CD14-positive monocyte (primary cell): Measurements from ENCODE around the gene CD180. TPM values are rescaled to one million over a fixed set of nuclear protein-coding genes. Genes with fewer than 3 reads are reported as not detected.

Experiments
- DNase-seq, 3 donors: peaks; one replicate each; pipeline ENCODE4 v3.0.0-alpha.2; 2011 to 2022
- H2AFZ ChIP-seq: 2 replicates; pipeline ENCODE4 v1.6.0; 2012; ENCODE audit warnings: mild to moderate bottlenecking, low read depth, low read length, inconsistent platforms; ENCODE audit not compliant: insufficient read depth, poor library complexity, severe bottlenecking
- H3K27ac ChIP-seq, 2 donors: 1 replicate in 1 of 2; 2 replicates in 1 of 2; pipeline ENCODE4 v1.5.1; 2012 to 2013; ENCODE audit warnings: low read length in 2 of 2, control low read depth in 1 of 2, inconsistent platforms in 1 of 2, low read depth in 1 of 2, mild to moderate bottlenecking in 1 of 2
- H3K27me3 ChIP-seq, 2 donors: one replicate each; pipeline versions ENCODE4 v1.6.0 to v1.6.1; 2011 to 2013; ENCODE audit warnings: low read length in 2 of 2; ENCODE audit not compliant: control insufficient read depth in 2 of 2, insufficient read depth in 2 of 2
- H3K36me3 ChIP-seq, 2 donors: replicated peaks in 1 of 2; 1 replicate in 1 of 2; 2 replicates in 1 of 2; pipeline versions ENCODE4 v1.5.1 to v1.6.1; 2012 to 2013; ENCODE audit warnings: low read length in 2 of 2, control low read depth in 1 of 2, inconsistent platforms in 1 of 2, mild to moderate bottlenecking in 1 of 2; ENCODE audit not compliant: insufficient read depth in 2 of 2, control insufficient read depth in 1 of 2
- H3K4me1 ChIP-seq, 2 donors: 1 replicate in 1 of 2; 2 replicates in 1 of 2; pipeline versions ENCODE4 v1.5.1 to v1.6.1; 2012 to 2013; ENCODE audit warnings: low read length in 2 of 2, control low read depth in 1 of 2, inconsistent platforms in 1 of 2, mild to moderate bottlenecking in 1 of 2, moderate library complexity in 1 of 2; ENCODE audit not compliant: insufficient read depth in 2 of 2, control insufficient read depth in 1 of 2
- H3K4me2 ChIP-seq: replicated peaks from 2 replicates; pipeline ENCODE3; 2012; ENCODE audit warnings: low read length, moderate library complexity, mild to moderate bottlenecking; ENCODE audit not compliant: poor library complexity, severe bottlenecking; ENCODE audit errors: extremely low read depth
- H3K4me3 ChIP-seq, 3 experiments: fragments of 200-600 bp in 1 of 3; sonication (generic) in 1 of 3; replicated peaks in 1 of 3; 1 replicate in 2 of 3; 2 replicates in 1 of 3; pipeline ENCODE4 v1.5.1; 2011 to 2013; ENCODE audit warnings: low read length in 3 of 3, mild to moderate bottlenecking in 3 of 3, control low read depth in 2 of 3, low read depth in 2 of 3, inconsistent platforms in 1 of 3, moderate library complexity in 1 of 3
- H3K79me2 ChIP-seq: 2 replicates; pipeline ENCODE4 v1.6.0; 2012; ENCODE audit warnings: mild to moderate bottlenecking, control low read depth, inconsistent platforms, low read length, moderate library complexity; ENCODE audit not compliant: insufficient read depth
- H3K9ac ChIP-seq: 2 replicates; pipeline ENCODE4 v1.6.0; 2017; ENCODE audit warnings: low read length, mild to moderate bottlenecking; ENCODE audit not compliant: insufficient read depth, poor library complexity, severe bottlenecking
- H3K9me3 ChIP-seq, 2 donors: replicated peaks in 1 of 2; 1 replicate in 1 of 2; 2 replicates in 1 of 2; pipeline versions ENCODE4 v1.5.1 to v1.6.1; 2012 to 2013; ENCODE audit warnings: low read length in 2 of 2, control low read depth in 1 of 2; ENCODE audit not compliant: control insufficient read depth in 1 of 2, insufficient read depth in 1 of 2
- H4K20me1 ChIP-seq: 2 replicates; pipeline ENCODE4 v1.6.0; 2012; ENCODE audit warnings: mild to moderate bottlenecking, low read length, control low read depth, moderate library complexity; ENCODE audit not compliant: insufficient read depth
- H3K27ac Mint-ChIP-seq, 7 donors: one replicate each; pipeline ENCODE4 v1.8.0; 2020; ENCODE audit warnings: mild to moderate bottlenecking in 7 of 7, mixed read lengths in 7 of 7, moderate library complexity in 6 of 7, inconsistent platforms in 2 of 7
- H3K27me3 Mint-ChIP-seq, 3 donors: one replicate each; pipeline ENCODE4 v1.8.0; 2021 to 2022; ENCODE audit warnings: low read depth in 3 of 3, mild to moderate bottlenecking in 3 of 3, mixed read lengths in 3 of 3, moderate library complexity in 3 of 3, inconsistent platforms in 1 of 3
- H3K36me3 Mint-ChIP-seq, 2 donors: one replicate each; pipeline ENCODE4 v1.8.0; 2020; ENCODE audit warnings: mixed read lengths in 2 of 2, inconsistent platforms in 1 of 2, mild to moderate bottlenecking in 1 of 2
- H3K4me1 Mint-ChIP-seq: one replicate; pipeline ENCODE4 v1.8.0; 2020; ENCODE audit warnings: mild to moderate bottlenecking, mixed read lengths
- H3K4me3 Mint-ChIP-seq, 2 donors: one replicate each; pipeline ENCODE4 v1.8.0; 2020; ENCODE audit warnings: mild to moderate bottlenecking in 2 of 2, mixed read lengths in 2 of 2, moderate library complexity in 1 of 2
- H3K9me3 Mint-ChIP-seq, 7 donors: one replicate each; pipeline ENCODE4 v1.8.0; 2020 to 2022; ENCODE audit warnings: mixed read lengths in 7 of 7, mild to moderate bottlenecking in 6 of 7, moderate library complexity in 6 of 7, inconsistent platforms in 2 of 7
- WGBS: methylation state at CpG from one replicate; pipeline ENCODE4 v1.1.5; 2013; ENCODE audit warnings: missing lambda C conversion rate; ENCODE audit not compliant: insufficient coverage; 5-methylcytosine and 5-hydroxymethylcytosine counted together
- intact Hi-C, 2 donors: fragments of 100-400 bp; cut with micrococcal nuclease; formaldehyde crosslinking; loops; one replicate each; pipeline versions ENCODE4 v1.15.0 to v1.15.1; 2023
- polyA plus RNA-seq, 3 donors: library from polyadenylated mRNA; depleted of rRNA in 1 of 3; unstranded in 2 of 3; stranded (reverse) in 1 of 3; fragments of 300-500 nt in 2 of 3; fragments of >200 nt in 1 of 3; fragmentation: Illumina TruSeq in 2 of 3; gene quantifications; 1 replicate in 2 of 3; 2 replicates in 1 of 3; pipeline ENCODE4 v1.2.3, GENCODE V29; 2012 to 2021
- TF ChIP-seq, protein P1 (sequence below): fragments of 200-600 bp; IDR thresholded peaks from one replicate; pipeline ENCODE4 v1.8.0; 2022; ENCODE audit warnings: antibody characterized with exemption, mild to moderate bottlenecking

CD180 gene
- polyA plus RNA-seq, 3 donors: 6.1 to 22.0 (median 11.7) TPM

DNA sequence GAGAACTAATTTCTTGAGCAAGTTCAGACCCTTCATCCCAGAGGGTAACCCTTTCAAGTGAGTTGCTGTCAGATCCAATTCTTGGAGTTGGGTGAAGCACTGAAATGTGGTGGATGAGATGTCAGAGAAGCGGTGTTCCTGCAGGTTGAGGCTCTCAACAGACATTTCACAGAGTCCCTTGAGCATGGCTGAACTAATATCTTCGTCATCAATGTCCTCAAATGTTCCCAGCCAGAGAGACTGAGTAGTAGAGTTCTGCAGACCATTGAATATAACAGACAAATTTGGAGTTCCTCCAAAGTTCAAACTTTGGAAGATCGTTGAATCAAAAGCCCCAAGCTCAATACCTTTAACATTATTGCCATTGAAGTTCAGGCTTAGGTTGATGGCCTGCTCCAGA, 12.7 kb downstream of the CD180 start:
- DNase-seq: no peak
- no peak overlapping the region for H3K27ac ChIP-seq
- Mint-ChIP-seq H3K4me1 (peaks cover 62% of the 10 kb centered on the region), H3K36me3 (peaks cover 53 to 80% of the 10 kb centered on the region in 2 donors), H3K4me3 (no peak overlapping the region), H3K9me3 (peaks cover 6 to 19% (median 12%) of the 10 kb centered on the region in 7 donors), H3K27ac (no peak overlapping the region), H3K27me3 (no peaks in the 10 kb centered on the region)
- peaks cover 47 to 57% of the 10 kb centered on the region in 2 donors for H3K4me1 ChIP-seq
- no peaks in the 10 kb centered on the region for H4K20me1 ChIP-seq
- H3K9me3 ChIP-seq: peaks cover 12 to 17% of the 10 kb centered on the region in 2 donors
- peaks cover 77% of the 10 kb centered on the region for H3K79me2 ChIP-seq
- 100% methylated on average over 1 of the region's 3 CpGs for WGBS
- no peak overlapping the region for H3K9ac ChIP-seq
- no peaks in the 10 kb centered on the region for H3K27me3 ChIP-seq
- no peak overlapping the region for H2AFZ ChIP-seq
- intact Hi-C loops: no loop called here
- peaks cover 34 to 49% of the 10 kb centered on the region in 2 donors for H3K36me3 ChIP-seq
- H3K4me3 ChIP-seq: no peak overlapping the region
- no peak overlapping the region for H3K4me2 ChIP-seq
- TF ChIP-seq, protein P1, sequence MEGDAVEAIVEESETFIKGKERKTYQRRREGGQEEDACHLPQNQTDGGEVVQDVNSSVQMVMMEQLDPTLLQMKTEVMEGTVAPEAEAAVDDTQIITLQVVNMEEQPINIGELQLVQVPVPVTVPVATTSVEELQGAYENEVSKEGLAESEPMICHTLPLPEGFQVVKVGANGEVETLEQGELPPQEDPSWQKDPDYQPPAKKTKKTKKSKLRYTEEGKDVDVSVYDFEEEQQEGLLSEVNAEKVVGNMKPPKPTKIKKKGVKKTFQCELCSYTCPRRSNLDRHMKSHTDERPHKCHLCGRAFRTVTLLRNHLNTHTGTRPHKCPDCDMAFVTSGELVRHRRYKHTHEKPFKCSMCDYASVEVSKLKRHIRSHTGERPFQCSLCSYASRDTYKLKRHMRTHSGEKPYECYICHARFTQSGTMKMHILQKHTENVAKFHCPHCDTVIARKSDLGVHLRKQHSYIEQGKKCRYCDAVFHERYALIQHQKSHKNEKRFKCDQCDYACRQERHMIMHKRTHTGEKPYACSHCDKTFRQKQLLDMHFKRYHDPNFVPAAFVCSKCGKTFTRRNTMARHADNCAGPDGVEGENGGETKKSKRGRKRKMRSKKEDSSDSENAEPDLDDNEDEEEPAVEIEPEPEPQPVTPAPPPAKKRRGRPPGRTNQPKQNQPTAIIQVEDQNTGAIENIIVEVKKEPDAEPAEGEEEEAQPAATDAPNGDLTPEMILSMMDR: no peak

DNA sequence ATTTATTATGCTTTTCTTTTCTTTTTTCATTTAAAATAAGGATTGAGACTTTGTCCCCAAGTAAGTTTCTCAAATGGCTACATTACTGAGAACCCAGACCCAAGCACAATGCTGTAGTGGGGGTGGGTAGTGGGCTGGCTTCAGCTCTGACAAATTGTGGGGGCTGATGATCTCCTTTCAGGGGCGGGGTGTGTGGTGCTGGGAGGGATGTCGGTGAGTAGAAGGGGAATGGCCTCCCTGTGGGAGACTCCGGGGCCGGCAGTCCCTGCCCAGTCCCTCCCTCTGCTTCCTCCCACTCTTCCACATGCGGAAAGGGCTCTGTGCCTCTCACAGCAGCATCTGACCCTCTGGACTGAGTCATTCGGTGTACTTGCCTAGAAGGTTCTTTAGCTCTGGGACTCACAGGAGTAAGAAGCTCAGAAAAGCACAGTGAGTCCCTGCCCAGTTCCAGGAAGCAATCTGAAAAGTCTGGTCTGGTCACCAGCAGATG, 14.3 kb downstream of the CD180 start:
- Histone ChIP-seq H4K20me1 (no peaks in the 10 kb centered on the region), H3K9me3 (peaks cover 21 to 26% of the 10 kb centered on the region in 2 donors), H3K9ac (peak overlapping the region; percentile 29), H3K36me3 (peaks cover 34 to 49% of the 10 kb centered on the region in 2 donors), H3K4me1 (peaks cover 38 to 51% of the 10 kb centered on the region in 2 donors), H3K4me3 (peak overlapping the region in 1 of 3 experiments; percentile 42), H2AFZ (no peak overlapping the region), H3K79me2 (peaks cover 63% of the 10 kb centered on the region), H3K27ac (peak overlapping the region; percentile 62 to 77), H3K4me2 (peak overlapping the region; percentile 49), H3K27me3 (no peaks in the 10 kb centered on the region)
- intact Hi-C loops: no loop called here
- H3K9me3 Mint-ChIP-seq: peaks cover 14 to 33% (median 25%) of the 10 kb centered on the region in 7 donors
- whole genome bisulfite sequencing: 0% methylated on average over 3 of the region's 6 CpGs
- H3K4me1 Mint-ChIP-seq: peaks cover 53% of the 10 kb centered on the region
- TF ChIP-seq, protein P1: no peak
- peaks cover 0 to 2% (median 1%) of the 10 kb centered on the region in 3 donors for H3K27me3 Mint-ChIP-seq
- H3K27ac Mint-ChIP-seq: peak overlapping the region; percentile 84 to 95 (median 93)
- H3K4me3 Mint-ChIP-seq: peak overlapping the region; percentile 46 to 56
- DNase-seq: peak; percentile 40 to 79 (median 65)
- H3K36me3 Mint-ChIP-seq: peaks cover 51 to 81% of the 10 kb centered on the region in 2 donors
